HCT116 (cell line): ENCODE measurements around the gene CCDC57. TPM values are rescaled to one million over a fixed set of nuclear protein-coding genes. Genes with fewer than 3 reads are reported as not detected.

Experiments used
- ATAC-seq: fragments of 200-7000 bp; cut with Tn5 transposase; 2 replicates; pipeline ENCODE4 v1.9.1; 2020; ENCODE audit warnings: mild to moderate bottlenecking, moderate library complexity
- BruUV-seq: library from RNA; stranded (reverse); fragments of 400-500 nt; replicated peaks from 2 replicates; lab custom pipeline; 2021; lab: Mats Ljungman, UMichigan
- CTCF ChIA-PET: fragments of 300-600 bp; sonication (Branson Sonifier 250); formaldehyde crosslinking; loops from one replicate; lab custom pipeline; 2021; ENCODE audit warnings: antibody characterized with exemption; lab: Charles Lee
- POLR2A ChIA-PET: fragments of 300-600, 350-600 bp; sonication (Branson Sonifier 250); formaldehyde crosslinking; loops from one replicate; lab custom pipeline; 2021; ENCODE audit warnings: antibody characterized with exemption; lab: Charles Lee
- RAD21 ChIA-PET, 2 experiments: fragments of 300-600 bp; sonication (Branson Sonifier 250); formaldehyde crosslinking; loops; one replicate each; lab custom pipeline; 2023; ENCODE audit warnings: low total read pairs in 2 of 2; ENCODE audit not compliant: uncharacterized antibody in 2 of 2, unreplicated experiment in 2 of 2, low non-redundant PET in 1 of 2; lab: Charles Lee
- DNase-seq: peaks from one replicate; pipeline ENCODE4 v3.0.0-alpha.2; 2010; ENCODE audit warnings: low read depth, low spot score
- H2AFZ ChIP-seq: fragments of 200-600 bp; shearing (Covaris generic), sonication (generic); 2 replicates; pipeline ENCODE4 v1.6.1; 2017; ENCODE audit warnings: low read depth, mixed run types, mixed read lengths, antibody characterized with exemption, low read length; ENCODE audit not compliant: poor library complexity, severe bottlenecking
- H3K27ac ChIP-seq: 2 replicates; pipeline ENCODE4 v1.5.1; 2012; ENCODE audit warnings: low read depth, low read length
- H3K27me3 ChIP-seq: fragments of 200-600 bp; sonication (generic); 2 replicates; pipeline ENCODE4 v1.6.1; 2016; ENCODE audit warnings: mixed run types, low read length, mixed read lengths; ENCODE audit not compliant: insufficient read depth
- H3K36me3 ChIP-seq, 2 experiments: fragments of 200-500 bp in 1 of 2; fragments of 200-600 bp in 1 of 2; sonication (Bioruptor generic) in 1 of 2; sonication (generic) in 1 of 2; 2 replicates each; pipeline versions ENCODE4 v1.5.1 to v1.6.1; 2014 to 2016; ENCODE audit warnings: low read length in 2 of 2, inconsistent platforms in 1 of 2, mixed read lengths in 1 of 2, mixed run types in 1 of 2; ENCODE audit not compliant: insufficient read depth in 2 of 2, control insufficient read depth in 1 of 2
- H3K4me1 ChIP-seq, 2 experiments: fragments of 200-600 bp in 1 of 2; sonication (generic) in 1 of 2; 2 replicates each; pipeline versions ENCODE4 v1.5.1 to v1.6.1; 2012 to 2017; ENCODE audit warnings: low read length in 2 of 2, inconsistent platforms in 1 of 2, mild to moderate bottlenecking in 1 of 2, mixed read lengths in 1 of 2, mixed run types in 1 of 2, moderate library complexity in 1 of 2; ENCODE audit not compliant: insufficient read depth in 2 of 2, control insufficient read depth in 1 of 2
- H3K4me2 ChIP-seq: fragments of 200-600 bp; sonication (generic); 2 replicates; pipeline ENCODE4 v1.6.1; 2017; ENCODE audit warnings: mixed run types, low read length, mixed read lengths
- H3K4me3 ChIP-seq, 2 experiments: fragments of 200-600 bp in 1 of 2; sonication (generic) in 1 of 2; replicated peaks in 1 of 2; 2 replicates each; pipeline ENCODE4 v1.5.1; 2011 to 2016; ENCODE audit warnings: low read length in 2 of 2, control low read depth in 1 of 2, low read depth in 1 of 2, mild to moderate bottlenecking in 1 of 2, mixed read lengths in 1 of 2, mixed run types in 1 of 2
- H3K79me2 ChIP-seq: fragments of 200-600 bp; sonication (generic); 2 replicates; pipeline ENCODE4 v1.6.1; 2017; ENCODE audit warnings: mild to moderate bottlenecking, mixed run types, low read length, moderate library complexity, mixed read lengths; ENCODE audit not compliant: insufficient read depth
- H3K9ac ChIP-seq: fragments of 200-600 bp; sonication (generic); 2 replicates; pipeline ENCODE4 v1.6.1; 2016; ENCODE audit warnings: low read length, mixed read lengths
- H3K9me2 ChIP-seq: fragments of 200-600 bp; sonication (generic), shearing (Covaris generic); 2 replicates; pipeline ENCODE4 v1.6.1; 2017; ENCODE audit warnings: mixed run types, mild to moderate bottlenecking, moderate library complexity; ENCODE audit not compliant: insufficient read depth
- H3K9me3 ChIP-seq, 2 experiments: fragments of 200-500 bp in 1 of 2; fragments of 200-600 bp in 1 of 2; sonication (Bioruptor generic) in 1 of 2; sonication (generic) in 1 of 2; 2 replicates each; pipeline ENCODE4 v1.6.1; 2014 to 2017; ENCODE audit warnings: low read length in 2 of 2, mixed read lengths in 2 of 2, inconsistent platforms in 1 of 2, low read depth in 1 of 2, mild to moderate bottlenecking in 1 of 2, mixed run types in 1 of 2, moderate library complexity in 1 of 2; ENCODE audit not compliant: control insufficient read depth in 1 of 2, insufficient read depth in 1 of 2
- H4K20me1 ChIP-seq: fragments of 200-600 bp; sonication (generic), shearing (Covaris generic); 2 replicates; pipeline ENCODE4 v1.6.1; 2017; ENCODE audit warnings: mixed run types, mild to moderate bottlenecking, moderate library complexity; ENCODE audit not compliant: insufficient read depth
- ATF3 ChIP-seq: IDR thresholded peaks from 2 replicates; pipeline ENCODE4 v1.6.1; 2012
- CBX3 ChIP-seq: IDR thresholded peaks from 2 replicates; pipeline ENCODE4 v1.6.1; 2012; ENCODE audit warnings: low read depth
- CEBPB ChIP-seq: IDR thresholded peaks from 2 replicates; pipeline ENCODE4 v1.6.1; 2012; ENCODE audit warnings: low read depth
- EGR1 ChIP-seq: IDR thresholded peaks from 2 replicates; pipeline ENCODE4 v1.6.1; 2012; ENCODE audit warnings: low read depth
- EZH2 ChIP-seq: fragments of 200-600 bp; sonication (generic); IDR thresholded peaks from 2 replicates; pipeline ENCODE4 v1.6.1; 2017; ENCODE audit warnings: antibody characterized with exemption, mixed run types
- JUND ChIP-seq: IDR thresholded peaks from 2 replicates; pipeline ENCODE4 v1.6.1; 2012
- MAX ChIP-seq: IDR thresholded peaks from 2 replicates; pipeline ENCODE4 v1.6.1; 2012
- POLR2AphosphoS5 ChIP-seq: IDR thresholded peaks from 2 replicates; pipeline ENCODE4 v1.6.1; 2011; ENCODE audit warnings: mild to moderate bottlenecking, low read depth, low read length, moderate library complexity
- RAD21 ChIP-seq: IDR thresholded peaks from 2 replicates; pipeline ENCODE4 v1.6.1; 2012; ENCODE audit warnings: low read depth, mild to moderate bottlenecking
- SIN3A ChIP-seq: IDR thresholded peaks from 2 replicates; pipeline ENCODE4 v1.6.1; 2012; ENCODE audit warnings: low read depth
- SRF ChIP-seq: IDR thresholded peaks from 2 replicates; pipeline ENCODE4 v1.6.1; 2012; ENCODE audit warnings: low read depth
- TCF7L2 ChIP-seq: IDR thresholded peaks from 2 replicates; pipeline ENCODE4 v1.7.0; 2011; ENCODE audit warnings: borderline replicate concordance, inconsistent platforms; ENCODE audit not compliant: insufficient read depth, insufficient read length; ENCODE audit errors: extremely low read depth
- ZFX ChIP-seq: fragments of 450-650 bp; IDR thresholded peaks from 2 replicates; pipeline ENCODE4 v1.6.1; 2017
- intact Hi-C: fragments of 100-400 bp; cut with micrococcal nuclease; formaldehyde crosslinking; loops from 2 replicates; pipeline ENCODE4 v1.10.0; 2022
- total RNA-seq: library from RNA; stranded (reverse); gene quantifications from one replicate; pipeline ENCODE4 v1.2.1, GENCODE V29; 2021; ENCODE audit not compliant: unreplicated experiment
- TF ChIP-seq, protein P1 (sequence below), 3 experiments: fragments of 200-600 bp in 1 of 3; sonication (generic) in 1 of 3; IDR thresholded peaks in 2 of 3; conservative IDR thresholded peaks in 1 of 3; 2 replicates each; pipeline ENCODE4 v1.5.1; 2012 to 2017; ENCODE audit warnings: low read depth in 2 of 3, low read length in 2 of 3, antibody characterized with exemption in 1 of 3, borderline replicate concordance in 1 of 3, control low read depth in 1 of 3, mild to moderate bottlenecking in 1 of 3, mixed read lengths in 1 of 3, mixed run types in 1 of 3, moderate library complexity in 1 of 3; ENCODE audit not compliant: insufficient read depth in 1 of 3
- TF ChIP-seq, protein P2 (sequence below): IDR thresholded peaks from 2 replicates; pipeline ENCODE4 v1.6.1; 2012; ENCODE audit warnings: low read depth

The CCDC57 gene
- total RNA-seq, 1 experiment from 2014 or later: 143 TPM

DNA sequence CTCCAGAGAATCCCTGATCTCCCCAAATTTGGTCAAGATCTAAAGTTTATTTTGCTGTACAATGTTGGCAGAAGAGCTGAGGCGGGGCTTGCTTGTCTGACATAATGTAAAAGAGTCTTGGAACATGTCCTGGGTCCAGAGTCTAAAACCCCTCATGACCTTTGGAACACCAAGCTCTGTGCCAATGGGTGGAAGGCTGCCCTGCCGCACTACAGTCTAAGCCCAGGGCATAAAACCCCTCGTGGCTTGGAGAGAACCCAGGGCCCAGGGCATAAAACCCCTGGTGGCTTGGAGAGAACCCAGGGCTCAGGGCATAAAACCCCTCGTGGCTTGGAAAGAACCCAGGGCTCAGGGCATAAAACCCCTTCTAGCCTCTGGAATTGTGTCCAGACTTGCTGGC lies 36.7 kb downstream of the CCDC57 start:
- no peaks in the 10 kb centered on the region for H3K79me2 ChIP-seq
- no peak overlapping the region for H3K4me2 ChIP-seq
- H3K27me3 ChIP-seq: no peaks in the 10 kb centered on the region
- no peaks in the 10 kb centered on the region for H4K20me1 ChIP-seq
- ChIA-PET RAD21 (no interaction called here), CTCF (interaction anchor here (1.3 kb wide), 1 partner anchor 145 kb away, joined by 3 read pairs; no protein-coding TSS in a partner anchor), POLR2A (no interaction called here)
- no peaks in the 10 kb centered on the region for H3K9me2 ChIP-seq
- no peak overlapping the region for H3K9ac ChIP-seq
- no peak overlapping the region for H3K4me3 ChIP-seq
- no peak overlapping the region for H3K27ac ChIP-seq
- no peak overlapping the region for H2AFZ ChIP-seq
- peaks cover 12 to 26% of the 10 kb centered on the region in 2 experiments; a peak in 2 of 4 replicates for H3K36me3 ChIP-seq
- BruUV-seq: no TSS peak
- intact Hi-C loops: no loop called here
- 0 out of 4 replicates have a peak, but pooled peaks cover 0 to 4% of the 10 kb centered on the region in 2 experiments for H3K4me1 ChIP-seq
- ATAC-seq: no peak
- no peak for DNase-seq
- TF ChIP-seq, protein P1, sequence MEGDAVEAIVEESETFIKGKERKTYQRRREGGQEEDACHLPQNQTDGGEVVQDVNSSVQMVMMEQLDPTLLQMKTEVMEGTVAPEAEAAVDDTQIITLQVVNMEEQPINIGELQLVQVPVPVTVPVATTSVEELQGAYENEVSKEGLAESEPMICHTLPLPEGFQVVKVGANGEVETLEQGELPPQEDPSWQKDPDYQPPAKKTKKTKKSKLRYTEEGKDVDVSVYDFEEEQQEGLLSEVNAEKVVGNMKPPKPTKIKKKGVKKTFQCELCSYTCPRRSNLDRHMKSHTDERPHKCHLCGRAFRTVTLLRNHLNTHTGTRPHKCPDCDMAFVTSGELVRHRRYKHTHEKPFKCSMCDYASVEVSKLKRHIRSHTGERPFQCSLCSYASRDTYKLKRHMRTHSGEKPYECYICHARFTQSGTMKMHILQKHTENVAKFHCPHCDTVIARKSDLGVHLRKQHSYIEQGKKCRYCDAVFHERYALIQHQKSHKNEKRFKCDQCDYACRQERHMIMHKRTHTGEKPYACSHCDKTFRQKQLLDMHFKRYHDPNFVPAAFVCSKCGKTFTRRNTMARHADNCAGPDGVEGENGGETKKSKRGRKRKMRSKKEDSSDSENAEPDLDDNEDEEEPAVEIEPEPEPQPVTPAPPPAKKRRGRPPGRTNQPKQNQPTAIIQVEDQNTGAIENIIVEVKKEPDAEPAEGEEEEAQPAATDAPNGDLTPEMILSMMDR (IDR thresholded peaks at IDR 0.05 in 2 of 3, conservative IDR thresholded peaks at IDR 0.05 in 1 of 3; ENCODE audit: borderline replicate concordance in 1 of 3, insufficient read depth in 1 of 3, low read depth in 2 of 3, low read length in 2 of 3): no peak
- TF ChIP-seq SIN3A (no peak), SRF (no peak), EZH2 (no peak), JUND (no peak), MAX (no peak), ATF3 (no peak), EGR1 (no peak), TCF7L2 (no peak), POLR2AphosphoS5 (no peak), CBX3 (no peak), CEBPB (no peak), RAD21 (no peak), ZFX (no peak)
- TF ChIP-seq, protein P2, sequence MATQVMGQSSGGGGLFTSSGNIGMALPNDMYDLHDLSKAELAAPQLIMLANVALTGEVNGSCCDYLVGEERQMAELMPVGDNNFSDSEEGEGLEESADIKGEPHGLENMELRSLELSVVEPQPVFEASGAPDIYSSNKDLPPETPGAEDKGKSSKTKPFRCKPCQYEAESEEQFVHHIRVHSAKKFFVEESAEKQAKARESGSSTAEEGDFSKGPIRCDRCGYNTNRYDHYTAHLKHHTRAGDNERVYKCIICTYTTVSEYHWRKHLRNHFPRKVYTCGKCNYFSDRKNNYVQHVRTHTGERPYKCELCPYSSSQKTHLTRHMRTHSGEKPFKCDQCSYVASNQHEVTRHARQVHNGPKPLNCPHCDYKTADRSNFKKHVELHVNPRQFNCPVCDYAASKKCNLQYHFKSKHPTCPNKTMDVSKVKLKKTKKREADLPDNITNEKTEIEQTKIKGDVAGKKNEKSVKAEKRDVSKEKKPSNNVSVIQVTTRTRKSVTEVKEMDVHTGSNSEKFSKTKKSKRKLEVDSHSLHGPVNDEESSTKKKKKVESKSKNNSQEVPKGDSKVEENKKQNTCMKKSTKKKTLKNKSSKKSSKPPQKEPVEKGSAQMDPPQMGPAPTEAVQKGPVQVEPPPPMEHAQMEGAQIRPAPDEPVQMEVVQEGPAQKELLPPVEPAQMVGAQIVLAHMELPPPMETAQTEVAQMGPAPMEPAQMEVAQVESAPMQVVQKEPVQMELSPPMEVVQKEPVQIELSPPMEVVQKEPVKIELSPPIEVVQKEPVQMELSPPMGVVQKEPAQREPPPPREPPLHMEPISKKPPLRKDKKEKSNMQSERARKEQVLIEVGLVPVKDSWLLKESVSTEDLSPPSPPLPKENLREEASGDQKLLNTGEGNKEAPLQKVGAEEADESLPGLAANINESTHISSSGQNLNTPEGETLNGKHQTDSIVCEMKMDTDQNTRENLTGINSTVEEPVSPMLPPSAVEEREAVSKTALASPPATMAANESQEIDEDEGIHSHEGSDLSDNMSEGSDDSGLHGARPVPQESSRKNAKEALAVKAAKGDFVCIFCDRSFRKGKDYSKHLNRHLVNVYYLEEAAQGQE: no peak
- TF ChIP-seq, all 23 proteins: peak for 0
- H3K9me3 ChIP-seq: no peaks in the 10 kb centered on the region
